Measurements from ENCODE around the gene TM6SF1. TPM values are rescaled to one million over a fixed set of nuclear protein-coding genes. Genes with fewer than 3 reads are reported as not detected.
"Not testable (repeated sequence)": the region's sequence is repeated elsewhere in the genome, so short reads cannot be mapped to it uniquely, and the experiment has no call there.

Gene TM6SF1
- total RNA-seq, 2 donors from 2014 or later, result 1.3 to 4.7 TPM

GRCh38 chr15:83066734-83067637 lies 40.5 kb upstream of the TM6SF1 start, which contains the start of gene BTBD1:
TSS of gene BTBD1 (minus strand) at chr15:83067252. CDS start at chr15:83067151, 101 bp downstream.
- H3K27ac ChIP-seq, result peak within 1 kb of the TSS; percentile 88 to 94
- no peaks in the 10 kb centered on the region for H3K27me3 ChIP-seq (replicated peaks; ENCODE audit: insufficient read depth)
- H3K9me3 ChIP-seq, result no peaks in the 10 kb centered on the region
- WGBS, result under 1% methylated on average over 30 of the region's 90 CpGs
- peak within 1 kb of the TSS; percentile 83 to 86 for H3K4me3 ChIP-seq
- peak; percentile 82 for DNase-seq (ENCODE audit: low spot score)
- intact Hi-C loops (cut with DNase I), result loop anchor here (1.0 kb wide), 1 partner anchor 140 kb away; the partner anchor contains the start of gene HDGFL3
- TF ChIP-seq POLR2AphosphoS5 (IDR thresholded peaks at IDR 0.05) (peak; percentile 53), CTCF (IDR thresholded peaks at IDR 0.05) (peak in 3 of 4 experiments; percentile 15 to 24 (median 23)), POLR2A (IDR thresholded peaks at IDR 0.05) (peak; percentile 94)
- H3K4me1 ChIP-seq (replicated peaks), result no peaks in the 10 kb centered on the region
- H3K36me3 ChIP-seq, result no peaks in the 10 kb centered on the region

DNA sequence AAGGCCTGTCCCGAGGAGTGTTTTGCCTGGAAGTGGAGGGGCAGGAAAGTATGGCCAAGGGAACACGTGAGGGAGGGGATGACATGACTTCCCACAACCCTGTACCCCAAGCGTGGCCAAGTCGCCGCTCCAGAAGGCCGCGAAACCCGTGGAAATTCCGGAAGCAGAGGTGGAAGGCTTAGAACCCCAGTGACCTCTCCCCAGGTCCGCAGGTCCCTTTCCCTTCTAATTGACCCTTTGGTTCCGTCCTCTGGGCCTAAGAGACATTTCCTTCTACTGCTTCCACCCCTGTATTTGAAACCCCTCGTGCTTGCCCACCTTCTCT lies 39.8 kb upstream of the TM6SF1 start:
- H3K4me3 ChIP-seq, result peak overlapping the region; percentile 83 to 86
- no peaks in the 10 kb centered on the region for H3K36me3 ChIP-seq
- peak overlapping the region; percentile 88 to 94 for H3K27ac ChIP-seq
- intact Hi-C loops (cut with DNase I), result loop anchor here (1.0 kb wide), 1 partner anchor 140 kb away; the partner anchor contains the start of gene HDGFL3
- 65% methylated on average over 12 of the region's 12 CpGs for WGBS
- no peak for TF ChIP-seq POLR2A (IDR thresholded peaks at IDR 0.05)
- no peak for DNase-seq (ENCODE audit: low spot score)
- H3K27me3 ChIP-seq (replicated peaks; ENCODE audit: insufficient read depth), result no peaks in the 10 kb centered on the region
- no peaks in the 10 kb centered on the region for H3K9me3 ChIP-seq
- no peaks in the 10 kb centered on the region for H3K4me1 ChIP-seq (replicated peaks)

- Histone ChIP-seq H3K27ac (peak overlapping the region in 1 of 2 donors; percentile 94), H3K4me3 (no peak overlapping the region), H3K4me1 (replicated peaks) (no peaks in the 10 kb centered on the region), H3K36me3 (no peaks in the 10 kb centered on the region), H3K27me3 (replicated peaks; ENCODE audit: insufficient read depth) (no peaks in the 10 kb centered on the region), H3K9me3 (no peaks in the 10 kb centered on the region)
- WGBS, result 81% methylated on average over 6 of the region's 6 CpGs
- intact Hi-C loops (cut with DNase I), result no loop called here
- DNase-seq (ENCODE audit: low spot score), result no peak
- TF ChIP-seq POLR2AphosphoS5 (IDR thresholded peaks at IDR 0.05) (no peak), CTCF (IDR thresholded peaks at IDR 0.05) (no peak), POLR2A (IDR thresholded peaks at IDR 0.05) (no peak)
Observed at GRCh38 chr15:83068054-83068453, 39.4 kb upstream of the TM6SF1 start.

GRCh38 chr15:83069211-83069642 lies 38.2 kb upstream of the TM6SF1 start:
- H3K9me3 ChIP-seq; H3K36me3 ChIP-seq; H3K4me1 ChIP-seq (replicated peaks); H3K4me3 ChIP-seq; H3K27ac ChIP-seq; intact Hi-C loops (cut with DNase I); H3K27me3 ChIP-seq (replicated peaks; ENCODE audit: insufficient read depth); DNase-seq (ENCODE audit: low spot score): not testable (repeated sequence)
- WGBS, result 66% methylated on average over 6 of the region's 6 CpGs

DNA sequence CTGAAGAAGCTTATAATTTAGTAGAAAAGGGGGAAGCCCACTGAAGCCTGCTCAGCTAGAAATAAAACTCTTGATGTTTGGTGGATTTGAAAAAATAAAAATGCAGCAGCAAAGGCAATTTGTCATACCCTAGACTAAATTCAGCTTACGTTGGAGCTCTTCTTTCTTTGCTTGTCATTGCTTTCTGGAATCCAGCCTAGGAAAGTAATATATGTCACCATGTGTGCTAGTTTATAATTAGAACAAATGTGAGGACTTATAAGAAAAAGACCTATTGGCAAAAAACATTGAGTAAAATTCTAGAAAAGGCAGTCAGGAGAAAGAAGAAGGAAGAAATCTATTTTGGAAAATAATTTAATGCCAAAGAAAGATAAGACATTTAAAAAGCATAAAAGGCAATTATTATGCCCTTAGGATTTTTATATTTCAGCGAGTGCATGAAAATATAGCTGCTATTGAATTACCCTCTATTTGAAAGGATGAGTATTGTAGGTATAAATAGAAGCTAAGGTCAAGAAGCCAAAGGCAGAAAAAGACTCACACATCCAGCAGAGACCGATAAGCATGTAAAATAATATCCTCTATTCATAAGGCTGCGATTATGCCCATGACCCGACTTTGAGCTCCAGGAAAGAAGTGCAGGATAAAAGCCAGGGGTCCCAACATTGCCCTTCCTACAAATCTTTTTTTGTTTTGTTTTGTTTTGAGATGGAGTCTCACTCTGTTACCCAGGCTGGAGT lies 29.8 kb upstream of the TM6SF1 start:
- Histone ChIP-seq H3K4me3 (no peak overlapping the region), H3K9me3 (no peaks in the 10 kb centered on the region), H3K27ac (no peak overlapping the region), H3K27me3 (replicated peaks; ENCODE audit: insufficient read depth) (no peaks in the 10 kb centered on the region), H3K36me3 (no peaks in the 10 kb centered on the region), H3K4me1 (replicated peaks) (no peaks in the 10 kb centered on the region)
- TF ChIP-seq CTCF (IDR thresholded peaks at IDR 0.05) (no peak), POLR2A (IDR thresholded peaks at IDR 0.05) (no peak), POLR2AphosphoS5 (IDR thresholded peaks at IDR 0.05) (no peak)
- 62% methylated on average over 5 of the region's 5 CpGs for WGBS
- no peak for DNase-seq (ENCODE audit: low spot score)
- intact Hi-C loops (cut with DNase I), result no loop called here
